GM21717 (cell line): ENCODE data around the gene TDRD1.

ENCODE experiments used
- ATAC-seq: cut with Tn5 transposase; IDR thresholded peaks from one replicate; pipeline ENCODE4 v1.9.1; 2021; ENCODE audit warnings: mild to moderate bottlenecking, moderate library complexity; ENCODE audit not compliant: unreplicated experiment

The TDRD1 gene

GRCh38 chr10:114228156-114228555, 49.0 kb downstream of the TDRD1 start:
- no peak for ATAC-seq

GRCh38 chr10:114232561-114233176, 53.5 kb downstream of the TDRD1 start:
- no peak for ATAC-seq

GRCh38 chr10:114233482-114233881, 54.3 kb downstream of the TDRD1 start:
- no peak for ATAC-seq

- ATAC-seq = no peak
These were observed 55.0 kb downstream of the TDRD1 start for GRCh38 chr10:114234132-114234531.

- no peak for ATAC-seq
These were observed 60.2 kb downstream of the TDRD1 start, which contains the start of gene VWA2 for GRCh38 chr10:114239117-114239993. VWA2 (plus strand) TSS chr10:114239254; CDS start chr10:114248714, 9,460 bp downstream.

GRCh38 chr10:114239994-114240345, 60.8 kb downstream of the TDRD1 start:
- ATAC-seq = no peak

GRCh38 chr10:114242235-114242634, 63.1 kb downstream of the TDRD1 start:
- ATAC-seq = no peak

- no peak for ATAC-seq
These were observed 64.5 kb downstream of the TDRD1 start for GRCh38 chr10:114243661-114244060.

GRCh38 chr10:114244126-114244525, 65.0 kb downstream of the TDRD1 start:
- ATAC-seq = no peak

- no peak for ATAC-seq
These were observed 66.1 kb downstream of the TDRD1 start for GRCh38 chr10:114245121-114245791.

GRCh38 chr10:114246679-114247305, 67.6 kb downstream of the TDRD1 start:
- no peak for ATAC-seq

- ATAC-seq = no peak
These were observed 71.1 kb downstream of the TDRD1 start for GRCh38 chr10:114250236-114250635.

- ATAC-seq = no peak
These were observed 71.6 kb downstream of the TDRD1 start for GRCh38 chr10:114250716-114251115.

GRCh38 chr10:114252092-114252491, 72.9 kb downstream of the TDRD1 start:
- ATAC-seq = no peak

- ATAC-seq = no peak
These were observed 73.7 kb downstream of the TDRD1 start for GRCh38 chr10:114252883-114253282.

- ATAC-seq = no peak
These were observed 76.1 kb downstream of the TDRD1 start for GRCh38 chr10:114255227-114255626.

- no peak for ATAC-seq
These were observed 77.0 kb downstream of the TDRD1 start for GRCh38 chr10:114256008-114256765.

- ATAC-seq = no peak
These were observed 77.7 kb downstream of the TDRD1 start for GRCh38 chr10:114256822-114257221.

- no peak for ATAC-seq
These were observed 78.3 kb downstream of the TDRD1 start for GRCh38 chr10:114257498-114257897.

- no peak for ATAC-seq
These were observed 79.2 kb downstream of the TDRD1 start for GRCh38 chr10:114258274-114258840.
